Femur (tissue), 1 donor: ENCODE data around the gene GNG7.
"Not testable (repeated sequence)": the region's sequence is repeated elsewhere in the genome, so short reads cannot be mapped to it uniquely, and the experiment has no call there.

ENCODE experiments used
- DNase-seq: peaks from one replicate; pipeline ENCODE4 v3.0.0-alpha.2; 2017

The GNG7 gene

GRCh38 chr19:2711172-2711874 is 8.8 kb upstream of the GNG7 start:
- no peak for DNase-seq

- DNase-seq, result no peak
Measured at GRCh38 chr19:2706251-2706650, 3.8 kb upstream of the GNG7 start.

- DNase-seq, result no peak
Measured at GRCh38 chr19:2703691-2704216, 1.3 kb upstream of the GNG7 start.

- no peak for DNase-seq
Measured at GRCh38 chr19:2703077-2703437, 563 bp upstream of the GNG7 start.

- no peak for DNase-seq
Measured at GRCh38 chr19:2701361-2702169, 929 bp downstream of the GNG7 start.

- no peak for DNase-seq
Measured at GRCh38 chr19:2700660-2701360, 1.7 kb downstream of the GNG7 start.

- no peak for DNase-seq
Measured at GRCh38 chr19:2699413-2700140, 2.9 kb downstream of the GNG7 start.

- DNase-seq, result no peak
Measured at GRCh38 chr19:2694196-2694595, 8.3 kb downstream of the GNG7 start.

- no peak for DNase-seq
Measured at GRCh38 chr19:2693492-2694160, 8.9 kb downstream of the GNG7 start.

- DNase-seq, result no peak
Measured at GRCh38 chr19:2691951-2692350, 10.5 kb downstream of the GNG7 start.

GRCh38 chr19:2690856-2691255 is 11.6 kb downstream of the GNG7 start:
- DNase-seq, result no peak

- DNase-seq, result no peak
Measured at GRCh38 chr19:2686360-2686759, 16.1 kb downstream of the GNG7 start.

GRCh38 chr19:2685204-2685704 is 17.2 kb downstream of the GNG7 start:
- no peak for DNase-seq

GRCh38 chr19:2683430-2684003 is 19.0 kb downstream of the GNG7 start:
- no peak for DNase-seq

GRCh38 chr19:2680808-2681207 is 21.7 kb downstream of the GNG7 start:
- DNase-seq, result no peak

GRCh38 chr19:2679439-2679838 is 23.1 kb downstream of the GNG7 start:
- DNase-seq, result no peak

- not testable (repeated sequence) for DNase-seq
Measured at GRCh38 chr19:2678948-2679347, 23.5 kb downstream of the GNG7 start.

GRCh38 chr19:2678044-2678671 is 24.3 kb downstream of the GNG7 start:
- DNase-seq, result no peak

GRCh38 chr19:2676823-2677222 is 25.7 kb downstream of the GNG7 start:
- DNase-seq, result no peak

- DNase-seq, result no peak
Measured at GRCh38 chr19:2675892-2676291, 26.6 kb downstream of the GNG7 start.

- no peak for DNase-seq
Measured at GRCh38 chr19:2670217-2670616, 32.3 kb downstream of the GNG7 start.
